Lung (tissue), 12 donors: Measurements from ENCODE around the gene MBOAT1. TPM values are rescaled to one million over a fixed set of nuclear protein-coding genes. Genes with fewer than 3 reads are reported as not detected.

Source experiments
- ATAC-seq: fragments of 200-7000 bp; cut with Tn5 transposase; one replicate; pipeline ENCODE4 v1.9.1; 2020; ENCODE audit warnings: moderate number of reproducible peaks; ENCODE audit not compliant: insufficient read depth, low FRiP score
- DNase-seq, 3 donors: peaks; one replicate each; pipeline ENCODE4 v3.0.0-alpha.2; 2013 to 2017
- H3K27ac ChIP-seq, 2 donors: one replicate each; pipeline ENCODE4 v1.5.1; 2013; ENCODE audit warnings: mild to moderate bottlenecking in 2 of 2, moderate library complexity in 2 of 2, control low read depth in 1 of 2, inconsistent platforms in 1 of 2, low read depth in 1 of 2, low read length in 1 of 2
- H3K27me3 ChIP-seq, 3 donors: one replicate each; pipeline ENCODE4 v1.5.1; 2013; ENCODE audit warnings: low read length in 2 of 3; ENCODE audit not compliant: control insufficient read depth in 3 of 3, insufficient read depth in 3 of 3
- H3K36me3 ChIP-seq, 4 donors: one replicate each; pipeline ENCODE4 v1.5.1; 2013; ENCODE audit warnings: low read length in 4 of 4, mild to moderate bottlenecking in 1 of 4, moderate library complexity in 1 of 4; ENCODE audit not compliant: control insufficient read depth in 4 of 4, insufficient read depth in 4 of 4
- H3K4me1 ChIP-seq, 5 donors: one replicate each; pipeline ENCODE4 v1.5.1; 2013; ENCODE audit warnings: low read length in 5 of 5, mild to moderate bottlenecking in 2 of 5, moderate library complexity in 1 of 5; ENCODE audit not compliant: control insufficient read depth in 5 of 5, insufficient read depth in 5 of 5
- H3K4me3 ChIP-seq: one replicate; pipeline ENCODE4 v1.5.1; 2013; ENCODE audit warnings: mild to moderate bottlenecking, control low read depth, moderate library complexity
- H3K9ac ChIP-seq, 2 donors: one replicate each; pipeline ENCODE4 v1.5.1; 2013; ENCODE audit warnings: low read length in 2 of 2, control low read depth in 1 of 2; ENCODE audit not compliant: insufficient read depth in 1 of 2
- H3K9me3 ChIP-seq, 4 donors: one replicate each; pipeline ENCODE4 v1.5.1; 2013; ENCODE audit warnings: low read length in 3 of 4, mild to moderate bottlenecking in 1 of 4, moderate library complexity in 1 of 4; ENCODE audit not compliant: control insufficient read depth in 4 of 4, insufficient read depth in 3 of 4
- CTCF ChIP-seq: IDR thresholded peaks from 2 replicates; pipeline ENCODE4 v1.5.1; 2012; ENCODE audit warnings: mild to moderate bottlenecking; ENCODE audit errors: control extremely low read depth, extremely low read depth
- WGBS, 2 donors: extraction: QIAGEN DNeasy Blood & Tissue Kit; methylation state at CpG; one replicate each; pipeline ENCODE4 v1.1.7; 2013; 5-methylcytosine and 5-hydroxymethylcytosine counted together
- polyA plus RNA-seq, 2 donors: library from polyadenylated mRNA; stranded (reverse); fragments of 200-250 nt; gene quantifications; one replicate each; pipeline ENCODE4 v1.2.1, GENCODE V29; 2013
- total RNA-seq, 2 donors: library from RNA; depleted of rRNA in 1 of 2; stranded (reverse); fragments of >200 nt in 1 of 2; gene quantifications; one replicate each; pipeline ENCODE4 v1.2.1, GENCODE V29; 2014 to 2021
- donor health status: control.
- donor health status: control.
- donor health status: Bipolar disorder and iron deficiency.
- donor health status: healthy.
- donor health status: DM: yes; HTN: yes; CAD: no.

MBOAT1 gene
- total and polyA plus RNA-seq, 4 donors = 2.3 to 27.4 (median 8.7) TPM

GRCh38 chr6:20233007-20233730 lies 20.9 kb upstream of the MBOAT1 start:
- H3K4me1 ChIP-seq = no peaks in the 10 kb centered on the region
- TF ChIP-seq CTCF = no peak
- no peak overlapping the region for H3K9ac ChIP-seq
- H3K27ac ChIP-seq = no peak overlapping the region
- DNase-seq (no peak), ATAC-seq (no peak)
- WGBS, 2 donors = 97% methylated on average over 44 of the region's 44 CpGs
- no peaks in the 10 kb centered on the region for H3K36me3 ChIP-seq
- no peaks in the 10 kb centered on the region for H3K27me3 ChIP-seq
- H3K9me3 ChIP-seq = no peaks in the 10 kb centered on the region
- H3K4me3 ChIP-seq = no peak overlapping the region

DNA sequence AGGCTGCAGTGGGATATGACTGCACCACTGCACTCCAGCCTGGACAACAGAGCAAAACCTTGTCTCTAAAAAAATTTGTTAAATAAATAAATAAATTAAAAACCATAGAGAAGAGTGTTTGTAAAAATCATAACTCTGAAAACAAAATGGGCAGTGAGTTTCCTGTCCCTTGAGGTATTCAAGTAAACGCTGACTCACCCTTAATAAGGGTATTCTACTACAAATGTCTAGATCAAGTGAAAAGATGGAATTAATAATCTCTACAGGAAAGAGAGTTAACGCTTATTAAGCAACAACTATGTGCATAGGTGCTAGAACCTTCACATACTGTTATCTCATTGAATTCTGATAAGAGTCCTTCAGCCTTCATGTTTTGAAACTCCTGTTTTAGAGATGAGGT lies 19.9 kb upstream of the MBOAT1 start:
- Histone ChIP-seq H3K4me3 (no peak overlapping the region), H3K9me3 (no peaks in the 10 kb centered on the region), H3K4me1 (no peaks in the 10 kb centered on the region), H3K27ac (no peak overlapping the region), H3K9ac (no peak overlapping the region), H3K27me3 (no peaks in the 10 kb centered on the region), H3K36me3 (no peaks in the 10 kb centered on the region)
- ATAC-seq (no peak), DNase-seq (no peak)
- WGBS, 2 donors = 95% methylated on average over 2 of the region's 2 CpGs
- TF ChIP-seq CTCF = no peak

DNA sequence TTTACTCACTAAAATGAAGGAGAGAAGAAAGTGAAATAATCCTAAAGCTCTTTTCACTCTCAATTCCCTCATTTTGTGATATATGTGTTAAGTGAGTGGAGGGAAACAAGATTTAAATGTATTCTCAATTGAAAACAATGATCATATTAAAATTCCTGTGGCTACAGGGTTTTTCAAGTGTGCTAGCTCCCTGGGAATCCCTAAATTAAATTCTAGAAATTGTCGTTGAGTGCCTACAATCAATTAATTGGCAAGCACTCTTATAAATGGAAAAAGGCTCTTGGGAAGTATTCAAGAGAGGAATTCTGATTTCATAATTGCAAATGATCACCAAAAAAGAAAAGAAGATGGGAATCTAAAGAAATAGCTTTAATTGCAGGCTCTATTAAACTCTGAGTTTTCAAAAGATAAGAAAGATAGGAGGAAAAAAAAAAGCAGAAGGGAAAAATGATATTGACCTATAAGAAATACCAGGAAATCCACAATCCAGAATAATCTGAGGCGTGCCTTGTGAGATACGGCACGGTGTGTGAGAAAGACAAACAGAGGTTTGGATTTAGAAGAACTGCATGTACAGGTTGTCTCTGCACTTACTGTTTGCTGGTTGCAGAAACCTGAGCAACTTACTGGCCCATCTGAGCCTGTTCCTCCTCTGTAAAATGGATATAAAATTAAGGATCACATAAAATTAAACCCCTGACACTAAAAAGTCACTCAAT lies 18.3 kb upstream of the MBOAT1 start:
- DNase-seq = no peak
- Histone ChIP-seq H3K9me3 (no peaks in the 10 kb centered on the region), H3K27me3 (no peaks in the 10 kb centered on the region), H3K4me1 (no peaks in the 10 kb centered on the region), H3K36me3 (no peaks in the 10 kb centered on the region), H3K4me3 (no peak overlapping the region), H3K9ac (no peak overlapping the region), H3K27ac (no peak overlapping the region)
- TF ChIP-seq CTCF = no peak
- WGBS, 2 donors = 91 to 92% methylated on average over 4 of the region's 4 CpGs
- ATAC-seq = no peak
